Activated CD8-positive, alpha-beta memory T cell treated with anti-CD3 and anti-CD28 coated beads for 36 hours (primary cell): Measurements from ENCODE around the gene PIAS1. TPM values are rescaled to one million over a fixed set of nuclear protein-coding genes. Genes with fewer than 3 reads are reported as not detected.
"Not testable (repeated sequence)": the region's sequence is repeated elsewhere in the genome, so short reads cannot be mapped to it uniquely, and the experiment has no call there.

Experiments
- CTCF ChIA-PET: fragments of 350-600 bp; sonication (Branson Sonifier 250); formaldehyde crosslinking; loops from one replicate; lab custom pipeline; 2021; ENCODE audit warnings: antibody characterized with exemption; lab: Charles Lee
- POLR2A ChIA-PET: fragments of 350-600 bp; sonication (Branson Sonifier 250); formaldehyde crosslinking; loops from one replicate; lab custom pipeline; 2021; ENCODE audit warnings: antibody characterized with exemption; lab: Charles Lee
- total RNA-seq, 2 experiments: library from RNA; stranded (reverse); gene quantifications; one replicate each; pipeline ENCODE4 v1.2.3, GENCODE V29; 2021

Gene PIAS1
- total RNA-seq, 2 experiments from 2014 or later: 23.5 to 25.3 TPM

GRCh38 chr15:68058970-68059369 is 4.9 kb downstream of the PIAS1 start:
- CTCF ChIA-PET, POLR2A ChIA-PET: not testable (repeated sequence)

- ChIA-PET POLR2A (no interaction called here), CTCF (no interaction called here)
Measured at GRCh38 chr15:68059630-68060029, 5.5 kb downstream of the PIAS1 start.

GRCh38 chr15:68061171-68061570 is 7.1 kb downstream of the PIAS1 start:
- POLR2A ChIA-PET: no interaction called here
- CTCF ChIA-PET: no interaction called here

GRCh38 chr15:68061602-68062001 is 7.5 kb downstream of the PIAS1 start:
- CTCF ChIA-PET: no interaction called here

GRCh38 chr15:68062214-68062613 is 8.1 kb downstream of the PIAS1 start:
- CTCF ChIA-PET: no interaction called here

More at GRCh38 chr15:68061602-68062001, 7.5 kb downstream of the PIAS1 start:
- POLR2A ChIA-PET: no interaction called here

GRCh38 chr15:68062946-68063465 is 8.9 kb downstream of the PIAS1 start:
- ChIA-PET POLR2A (no interaction called here), CTCF (no interaction called here)

More at GRCh38 chr15:68062214-68062613, 8.1 kb downstream of the PIAS1 start:
- POLR2A ChIA-PET: no interaction called here

- CTCF ChIA-PET: no interaction called here
- POLR2A ChIA-PET: no interaction called here
Measured at GRCh38 chr15:68063606-68064005, 9.5 kb downstream of the PIAS1 start.

GRCh38 chr15:68073576-68074288 is 19.6 kb downstream of the PIAS1 start:
- POLR2A ChIA-PET: no interaction called here
- CTCF ChIA-PET: interaction anchor here (0.6 to 1.2 kb wide), 2 partner anchors 163 to 214 kb away, joined by 3 to 7 read pairs; no protein-coding TSS in a partner anchor

- POLR2A ChIA-PET: no interaction called here
- CTCF ChIA-PET: no interaction called here
Measured at GRCh38 chr15:68075764-68076385, 21.8 kb downstream of the PIAS1 start.

GRCh38 chr15:68078365-68078764 is 24.2 kb downstream of the PIAS1 start:
- CTCF ChIA-PET: no interaction called here

GRCh38 chr15:68080334-68080733 is 26.2 kb downstream of the PIAS1 start:
- POLR2A ChIA-PET: no interaction called here
- CTCF ChIA-PET: no interaction called here

More at GRCh38 chr15:68078365-68078764, 24.2 kb downstream of the PIAS1 start:
- POLR2A ChIA-PET: no interaction called here

GRCh38 chr15:68080783-68081182 is 26.7 kb downstream of the PIAS1 start:
- CTCF ChIA-PET: no interaction called here
- POLR2A ChIA-PET: no interaction called here

- ChIA-PET CTCF (interaction anchor here (0.7 kb wide), 1 partner anchor 26 kb away, joined by 3 read pairs; no protein-coding TSS in a partner anchor), POLR2A (no interaction called here)
Measured at GRCh38 chr15:68081869-68082505, 27.9 kb downstream of the PIAS1 start.

- ChIA-PET CTCF (no interaction called here), POLR2A (no interaction called here)
Measured at GRCh38 chr15:68082735-68083134, 28.6 kb downstream of the PIAS1 start.

GRCh38 chr15:68083463-68083862 is 29.3 kb downstream of the PIAS1 start:
- POLR2A ChIA-PET: interaction anchor here (0.7 kb wide), 1 partner anchor 133 kb away, joined by 5 read pairs; no protein-coding TSS in a partner anchor
- CTCF ChIA-PET: interaction anchor here (0.7 kb wide), 1 partner anchor 17 kb away, joined by 4 read pairs; no protein-coding TSS in a partner anchor

GRCh38 chr15:68085052-68085451 is 30.9 kb downstream of the PIAS1 start:
- ChIA-PET POLR2A (no interaction called here), CTCF (no interaction called here)

GRCh38 chr15:68091743-68092142 is 37.6 kb downstream of the PIAS1 start:
- ChIA-PET CTCF (no interaction called here), POLR2A (no interaction called here)

- CTCF ChIA-PET: no interaction called here
- POLR2A ChIA-PET: no interaction called here
Measured at GRCh38 chr15:68096099-68096498, 42.0 kb downstream of the PIAS1 start.

- POLR2A ChIA-PET: no interaction called here
- CTCF ChIA-PET: no interaction called here
Measured at GRCh38 chr15:68097029-68097428, 42.9 kb downstream of the PIAS1 start.

- ChIA-PET CTCF (no interaction called here), POLR2A (no interaction called here)
Measured at GRCh38 chr15:68098465-68098864, 44.4 kb downstream of the PIAS1 start.
